HG02678 (cell line): ENCODE measurements around the gene CORO7.
A peak's percentile ranks its signal among the peaks of the same experiment; 100 is the strongest.

ENCODE experiments used
- ATAC-seq: cut with Tn5 transposase; IDR thresholded peaks from one replicate; pipeline ENCODE4 v1.9.1; 2021; ENCODE audit warnings: mild to moderate bottlenecking, moderate library complexity; ENCODE audit not compliant: unreplicated experiment

The CORO7 gene

DNA sequence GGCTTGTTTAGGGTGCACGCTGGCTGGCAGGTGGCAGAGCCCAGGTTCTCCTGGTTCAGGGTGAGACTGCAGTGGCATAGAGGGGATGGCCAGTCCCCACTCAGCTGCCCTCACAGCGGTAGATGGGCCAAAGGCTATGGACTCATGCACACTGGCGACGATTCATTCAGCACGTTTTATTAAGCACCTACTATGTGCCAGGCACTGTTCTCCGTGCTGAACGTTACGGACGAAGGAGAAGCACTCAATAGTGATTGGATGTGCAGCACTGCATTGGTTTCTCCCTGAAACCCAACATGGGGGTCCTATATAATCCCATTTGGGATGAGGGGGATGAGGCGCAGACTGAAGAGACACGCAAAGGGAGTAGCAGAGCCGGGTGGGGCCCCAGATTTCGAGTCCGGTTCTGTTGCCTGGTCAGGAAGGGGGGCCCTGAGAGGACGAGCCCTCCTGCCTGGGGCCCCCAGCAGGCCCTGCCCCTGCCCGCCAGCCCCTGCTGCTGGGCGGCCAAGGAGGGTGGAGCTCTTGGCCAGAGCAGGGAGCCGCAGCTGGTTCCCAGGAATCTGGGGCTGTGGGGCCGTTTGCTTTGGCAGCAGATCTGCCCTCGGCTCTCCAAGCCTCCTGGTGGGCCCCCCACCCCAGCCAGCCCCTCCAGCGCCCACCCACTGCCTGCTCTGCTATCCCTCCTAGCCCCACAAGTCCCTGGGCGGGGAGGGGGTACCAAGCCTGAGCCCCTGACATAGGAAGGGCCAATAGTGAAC lies 91.7 kb downstream of the CORO7 start:
- ATAC-seq = no peak

DNA sequence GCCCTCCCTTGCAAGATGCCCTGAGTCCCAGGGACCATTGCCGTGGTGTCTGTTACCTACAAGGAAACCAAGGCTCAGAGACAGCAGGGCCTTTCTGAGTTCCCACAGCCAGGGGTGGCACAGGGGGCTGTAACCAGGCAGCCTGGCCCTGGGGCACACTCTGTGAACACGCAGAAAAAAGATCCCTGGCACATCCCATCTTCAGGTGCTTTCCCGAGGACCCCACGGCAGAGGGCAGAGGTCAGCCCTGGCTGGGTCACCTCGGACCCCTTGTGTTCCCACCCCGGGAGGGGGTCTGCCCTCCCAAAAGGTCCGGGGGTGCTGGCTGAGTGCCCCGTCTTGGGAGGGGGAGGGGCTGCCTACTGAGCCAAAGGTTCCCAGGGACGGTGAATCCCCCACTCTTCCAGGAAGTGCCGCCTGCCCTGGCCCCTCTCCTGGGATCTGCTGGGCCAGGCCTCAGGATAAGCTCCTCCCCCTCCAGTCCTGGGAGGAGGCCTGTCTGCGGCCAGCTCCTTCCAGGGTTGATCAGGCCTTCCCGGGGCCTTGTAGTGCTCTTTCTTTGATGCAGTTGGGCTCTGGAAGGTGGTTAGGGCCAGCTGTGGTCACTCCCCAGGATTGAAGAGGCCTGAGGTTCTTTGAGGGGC lies 92.4 kb downstream of the CORO7 start:
- no peak for ATAC-seq

DNA sequence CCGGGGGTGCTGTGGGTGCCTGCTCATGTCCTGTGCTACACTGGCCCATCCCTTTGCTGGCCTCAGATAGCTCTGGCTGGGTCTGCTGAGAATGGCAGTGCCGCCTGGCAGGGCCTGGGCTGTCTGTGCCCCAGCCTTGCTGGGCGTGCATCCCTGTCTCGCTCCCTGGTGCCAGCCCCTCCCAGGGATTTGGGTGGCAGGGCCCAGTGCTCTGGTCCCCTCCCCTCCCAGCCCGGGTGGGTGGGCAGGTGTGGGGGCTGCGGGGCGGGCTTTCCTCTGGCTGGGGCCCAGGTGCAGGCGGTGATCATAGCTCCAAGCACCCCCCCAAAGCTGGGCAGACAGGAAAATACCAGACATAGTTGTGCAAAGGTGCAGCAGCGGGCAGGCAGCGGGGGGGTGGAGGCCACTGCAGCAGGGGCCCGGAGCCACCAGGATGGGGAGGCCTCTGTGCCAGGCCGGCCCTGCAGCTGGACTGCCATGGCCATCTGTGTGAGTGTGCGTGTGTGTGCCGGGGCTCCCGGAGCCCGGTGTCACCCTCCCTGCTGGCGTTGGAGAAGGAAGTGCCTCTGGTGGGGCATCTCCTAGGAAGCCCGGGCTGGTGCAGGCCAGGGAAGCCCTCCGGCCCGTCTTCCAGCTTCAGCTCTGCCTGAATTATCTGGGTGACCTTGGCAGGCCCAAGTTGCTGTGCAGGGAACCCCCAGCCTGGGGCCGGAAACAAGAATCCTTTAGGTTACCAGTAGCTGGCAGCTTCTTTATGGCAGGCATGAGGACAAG lies 93.1 kb downstream of the CORO7 start:
- ATAC-seq = no peak

DNA sequence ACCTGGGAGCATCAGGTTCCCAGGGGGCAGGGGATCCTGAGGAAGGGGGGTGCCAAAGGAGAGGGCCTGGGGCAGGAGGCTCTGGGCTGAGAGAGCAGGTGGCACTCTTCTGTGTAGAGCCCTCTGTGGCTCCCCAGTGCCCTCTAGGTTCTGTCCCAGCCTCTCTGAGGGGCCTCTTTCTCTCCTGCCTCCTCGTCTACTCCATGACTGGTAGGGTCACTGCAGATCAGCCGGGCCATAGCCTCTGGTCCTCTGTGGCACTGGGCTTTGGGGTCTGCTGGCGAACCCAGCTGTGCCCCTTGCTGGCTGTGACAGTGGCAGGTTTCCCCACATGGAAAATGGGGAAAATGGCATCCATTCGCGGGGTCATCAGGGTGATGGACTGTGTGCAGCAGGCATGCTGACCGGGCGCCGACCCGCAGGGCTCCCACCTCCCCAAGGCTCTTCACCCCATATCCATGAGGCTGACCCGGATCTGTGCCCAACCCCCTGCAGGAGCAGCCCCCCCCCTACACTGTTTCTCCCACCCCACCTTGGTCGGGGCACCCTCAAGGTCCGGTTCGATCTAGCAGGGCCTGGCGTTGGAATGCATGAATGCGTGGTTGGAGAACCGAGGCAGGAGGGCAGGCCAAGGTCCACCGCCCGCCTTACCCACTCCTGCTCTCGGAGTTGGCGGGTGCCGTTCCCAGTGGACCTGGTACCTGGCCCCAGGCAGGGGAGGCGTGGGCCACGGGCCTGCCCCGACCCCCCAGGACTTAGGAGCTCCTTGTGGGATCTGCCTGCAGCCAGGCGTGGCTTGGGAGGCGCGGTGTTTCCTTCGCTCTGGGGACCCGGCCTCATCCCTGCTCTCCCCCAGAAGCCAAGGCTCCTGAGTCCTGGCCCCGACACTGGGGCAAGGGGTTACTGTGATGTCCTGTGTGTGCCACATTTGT lies 94.0 kb downstream of the CORO7 start:
- no peak for ATAC-seq

DNA sequence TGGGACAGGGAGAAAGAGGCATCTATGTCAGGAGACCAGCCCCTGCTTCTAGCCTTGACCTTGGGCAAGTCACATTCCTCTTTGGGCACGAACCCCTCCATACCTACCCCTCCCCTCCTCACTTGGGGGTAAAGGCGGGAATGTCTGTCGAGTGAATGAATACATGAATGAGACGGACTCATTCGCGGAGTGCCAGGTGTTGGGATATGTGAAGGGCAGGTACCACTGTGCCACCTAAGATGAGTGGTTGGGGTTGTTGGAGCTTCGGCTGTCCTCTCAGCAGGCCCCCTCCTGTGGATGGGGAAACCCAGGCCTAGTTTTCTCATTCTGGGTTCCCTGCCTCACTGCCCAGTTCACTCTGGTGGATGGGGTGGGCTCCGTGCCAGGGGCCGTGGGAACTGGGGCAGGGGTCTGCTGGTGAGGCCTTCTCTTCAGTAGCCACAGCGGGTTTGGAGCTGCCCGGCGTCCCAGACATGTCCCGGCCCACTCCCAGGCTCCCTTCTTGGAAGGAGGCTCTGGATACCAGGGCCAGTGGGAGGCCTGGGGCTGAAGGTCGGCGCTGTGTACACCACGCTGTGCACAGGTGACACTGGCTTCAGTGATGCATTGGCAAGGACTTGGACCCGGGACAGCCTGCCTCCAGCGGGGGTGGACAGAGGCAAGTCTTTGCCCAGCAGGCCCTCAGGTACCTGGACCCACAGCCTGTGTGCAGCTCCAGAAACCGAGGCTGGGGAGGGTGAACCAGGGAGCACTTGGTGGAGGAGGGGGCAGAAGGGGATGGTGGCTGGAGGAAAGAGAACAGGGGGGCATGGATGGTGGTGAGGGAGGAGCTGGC lies 94.9 kb downstream of the CORO7 start:
- no peak for ATAC-seq

DNA sequence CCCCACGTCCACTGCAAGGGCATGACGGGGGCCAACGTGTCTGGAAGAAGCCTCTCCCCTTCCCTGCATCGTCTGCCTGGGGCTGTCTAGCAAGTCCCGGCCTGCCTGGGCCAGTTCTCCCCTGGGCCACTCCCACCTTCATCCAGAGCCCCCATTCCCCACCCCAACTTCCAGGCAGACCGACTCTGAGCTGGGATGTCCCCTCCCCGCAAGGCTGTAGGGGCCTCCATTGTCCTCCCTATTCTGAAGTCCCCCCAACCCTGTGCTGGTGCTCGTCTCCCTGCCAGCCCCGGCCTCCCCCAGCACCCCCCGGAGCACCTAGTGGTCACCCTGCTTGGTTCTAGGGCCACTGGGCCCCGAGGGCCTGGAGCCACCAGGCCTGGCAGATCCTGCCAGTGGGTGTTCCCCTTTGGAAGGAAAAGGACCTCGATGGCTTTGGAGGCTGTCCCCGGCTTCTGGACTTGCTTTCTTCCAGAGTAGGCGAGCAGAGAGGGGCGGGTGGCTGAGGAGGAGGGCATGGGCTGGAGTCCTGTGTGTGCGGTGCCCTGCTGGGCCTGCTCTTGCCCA lies 95.7 kb downstream of the CORO7 start:
- no peak for ATAC-seq

DNA sequence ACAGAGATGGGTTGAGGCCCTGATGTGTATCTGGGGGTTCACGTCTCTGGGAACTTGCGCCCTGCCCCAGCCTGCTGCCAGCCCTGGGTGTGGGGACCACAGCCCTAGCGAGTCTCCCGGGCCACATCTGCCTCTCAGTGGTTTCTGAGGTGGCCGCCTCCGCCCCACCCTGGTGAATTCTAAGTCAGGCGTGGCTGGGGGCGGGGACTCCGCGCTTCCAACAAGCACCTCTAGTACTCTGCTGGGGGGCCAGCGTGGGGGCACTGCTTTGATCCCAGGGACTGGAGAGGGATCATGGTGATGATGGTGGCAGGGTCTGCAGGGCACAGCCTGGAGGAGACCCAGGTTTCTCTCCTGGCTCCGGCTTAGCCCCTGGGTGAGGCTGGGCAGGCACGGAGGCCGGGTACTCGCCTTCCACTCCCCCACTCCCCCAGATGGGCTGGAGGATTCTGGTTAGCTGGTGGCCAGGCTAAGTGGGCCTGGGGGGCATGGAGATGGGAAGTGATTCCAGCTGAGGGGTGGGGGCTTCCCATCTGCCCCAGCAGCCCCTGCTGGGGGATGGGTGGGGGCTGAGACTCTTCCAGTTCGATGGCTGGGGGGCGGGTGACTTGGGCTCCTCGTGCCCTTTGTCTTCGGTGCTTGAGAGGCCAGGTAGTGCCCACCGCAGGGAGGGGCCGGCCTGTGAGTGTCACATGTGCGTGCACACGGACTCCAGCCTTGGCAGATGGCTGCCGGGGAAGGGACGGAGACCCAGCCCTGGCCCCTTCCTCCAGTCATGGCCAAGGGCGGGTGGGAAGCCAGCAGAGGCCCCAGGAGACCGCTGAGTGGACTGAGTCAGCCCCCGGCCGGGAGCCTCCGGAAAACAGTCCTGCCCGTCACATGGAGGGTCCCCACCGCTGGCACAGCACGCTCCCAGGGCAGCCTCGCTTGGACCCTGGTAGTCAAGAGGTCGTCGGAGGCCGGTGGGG lies 96.7 kb downstream of the CORO7 start:
- ATAC-seq = peak; percentile 47

DNA sequence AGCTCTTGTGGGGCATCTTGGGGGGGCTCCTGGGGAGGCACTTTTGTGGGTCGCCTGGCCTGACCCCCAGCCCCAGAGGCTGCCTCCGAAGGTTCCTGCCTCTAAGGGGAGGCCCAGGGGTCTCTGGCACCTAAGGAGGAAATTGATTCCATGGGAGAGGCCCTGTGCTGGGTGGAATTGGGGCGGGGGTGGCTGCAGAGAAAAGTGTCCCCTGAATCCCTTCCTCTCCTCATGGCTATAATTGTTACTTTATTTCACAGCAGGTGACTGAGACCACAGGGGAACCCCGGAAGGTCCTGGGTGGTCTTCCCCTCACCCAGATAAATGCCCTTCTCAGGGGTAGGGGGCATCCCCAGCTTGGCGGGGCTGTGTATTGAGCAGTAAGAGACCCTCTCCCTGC lies 97.4 kb downstream of the CORO7 start:
- no peak for ATAC-seq

DNA sequence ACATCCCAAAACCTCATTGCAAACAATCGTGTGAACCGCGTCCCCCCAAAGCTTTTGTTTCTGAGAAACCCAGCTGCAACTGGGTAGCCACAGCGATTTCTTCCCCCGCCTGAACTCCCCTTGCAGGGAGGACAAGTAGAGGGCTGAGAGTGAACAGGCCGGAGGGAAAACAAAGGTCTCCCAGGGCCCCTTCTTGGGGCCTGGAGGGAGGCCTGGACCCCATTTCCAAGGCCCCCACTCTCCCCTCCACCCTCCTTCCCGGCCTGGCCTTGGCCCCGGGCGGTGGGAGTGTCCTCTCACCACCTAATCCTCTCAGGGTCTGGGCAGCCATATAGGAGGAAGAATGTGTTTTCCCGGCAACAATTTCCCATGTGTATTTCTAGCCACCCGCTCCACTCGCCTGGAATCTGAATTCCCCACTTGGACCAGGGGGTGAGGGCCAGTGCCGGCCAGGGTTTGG lies 97.9 kb downstream of the CORO7 start:
- no peak for ATAC-seq

DNA sequence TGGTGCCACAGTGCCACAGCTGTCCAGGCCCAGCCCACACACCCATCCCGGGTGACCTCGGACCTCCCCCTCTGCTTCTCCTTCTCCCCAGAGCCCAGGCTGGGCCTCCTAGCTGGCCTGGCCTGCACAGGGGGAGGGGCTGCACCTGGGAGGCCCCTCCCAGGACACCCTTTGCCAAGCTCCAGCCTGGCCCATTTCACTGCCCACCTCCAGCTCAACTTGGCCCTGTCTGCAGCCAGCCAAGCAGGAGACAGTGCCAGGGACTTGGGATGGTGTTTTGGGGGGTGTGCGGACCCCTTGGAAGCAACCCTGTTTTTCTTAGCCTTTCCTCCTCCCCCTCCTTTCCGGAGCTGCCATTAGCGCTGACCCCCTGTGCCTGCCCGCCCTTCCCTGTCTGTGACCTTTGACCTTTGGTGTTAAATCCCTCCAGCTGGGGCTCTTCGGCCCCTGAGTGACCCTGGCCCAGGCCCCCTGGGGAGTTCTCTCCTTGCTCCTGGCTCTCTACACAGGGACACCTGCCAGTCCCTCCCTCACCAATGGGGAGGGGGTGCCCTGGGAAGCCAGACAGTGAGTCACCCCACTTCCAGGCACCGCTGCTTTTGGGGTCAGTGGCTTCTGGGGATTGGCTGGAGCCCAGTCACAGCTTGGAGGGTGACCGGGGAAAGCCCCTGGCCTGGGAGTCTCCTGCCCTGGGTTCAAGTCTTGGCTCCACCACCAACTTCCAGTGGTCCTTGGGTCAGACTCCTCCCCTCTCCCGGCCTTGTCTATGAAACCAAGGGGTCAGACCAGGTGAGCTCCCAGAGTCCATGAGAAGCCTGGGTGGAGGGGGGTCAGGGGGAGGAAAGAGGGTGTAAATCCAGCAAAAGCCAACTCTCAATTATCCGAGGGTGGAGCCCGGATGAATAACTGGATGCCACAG lies 98.6 kb downstream of the CORO7 start:
- ATAC-seq = no peak

DNA sequence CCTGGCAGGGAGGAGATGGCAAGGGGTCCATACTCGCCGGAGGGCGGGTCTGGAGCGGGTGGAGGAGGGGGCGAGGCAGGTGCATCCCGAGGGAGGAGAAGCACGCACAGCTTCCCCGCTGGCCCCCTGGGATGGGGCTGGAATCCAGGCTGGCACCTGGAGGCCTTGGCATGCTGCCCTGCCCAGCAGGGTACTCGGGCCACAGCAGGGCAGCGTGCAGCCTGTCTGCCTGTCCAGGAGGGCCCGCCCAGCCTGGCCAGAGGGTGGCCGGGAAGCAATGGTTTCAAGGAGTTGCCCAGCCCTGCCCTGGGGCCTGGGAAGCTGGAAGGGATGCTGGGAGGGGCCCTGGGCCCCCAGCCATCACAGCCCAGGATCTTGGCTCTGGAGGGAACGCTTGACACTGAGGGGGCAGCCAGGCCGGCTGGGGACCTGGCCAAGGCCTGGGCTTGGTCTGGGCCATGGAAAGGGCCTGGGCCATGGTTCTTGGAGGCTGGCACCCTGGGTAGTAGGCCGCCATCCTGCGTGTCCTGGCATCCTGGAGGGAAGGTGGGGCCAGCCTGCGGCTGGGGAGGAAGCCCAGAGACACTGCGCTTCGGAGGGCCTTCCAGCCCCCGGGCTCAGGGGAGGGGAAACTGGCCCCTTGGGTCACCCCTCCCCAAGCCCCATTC lies 99.4 kb downstream of the CORO7 start:
- ATAC-seq = no peak

DNA sequence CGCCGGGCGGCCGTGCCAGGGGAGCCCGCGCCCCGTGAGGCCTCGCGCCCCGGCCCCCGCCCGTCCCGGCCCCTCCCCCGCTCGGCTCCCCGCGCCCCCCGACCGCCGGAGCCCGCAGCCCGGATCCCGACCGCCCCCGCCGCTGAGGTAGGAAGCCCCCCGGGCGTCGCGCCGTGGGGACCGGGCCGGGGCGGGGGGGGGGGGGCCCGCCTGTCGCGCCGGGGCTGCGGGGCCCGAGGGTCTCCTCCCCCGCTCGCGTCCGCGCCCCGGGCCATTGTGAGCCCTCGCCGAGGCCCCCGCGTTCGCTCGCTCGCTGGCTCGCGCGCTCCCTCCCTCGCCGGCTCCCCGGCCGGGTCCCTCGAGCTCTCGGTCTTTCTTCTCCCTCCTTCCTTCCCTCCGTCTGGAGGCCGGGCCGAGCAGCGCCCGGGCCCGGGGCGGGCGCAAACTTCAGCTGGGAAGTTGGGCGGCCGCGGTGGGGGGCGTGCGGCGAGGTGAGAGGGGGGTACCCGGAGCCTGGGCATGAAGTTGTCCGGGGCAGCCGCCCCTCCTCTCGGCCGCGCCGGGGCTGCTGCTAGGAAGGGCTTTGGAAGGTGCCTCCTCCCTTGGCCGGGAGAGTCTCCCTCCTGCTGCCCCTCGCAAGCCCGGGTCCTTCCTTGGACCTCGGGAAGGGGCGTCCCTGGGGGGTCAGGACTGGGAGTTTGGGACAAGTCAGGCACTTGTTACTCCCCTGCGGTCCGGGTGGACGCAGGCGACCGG lies 100.1 kb downstream of the CORO7 start:
- no peak for ATAC-seq

DNA sequence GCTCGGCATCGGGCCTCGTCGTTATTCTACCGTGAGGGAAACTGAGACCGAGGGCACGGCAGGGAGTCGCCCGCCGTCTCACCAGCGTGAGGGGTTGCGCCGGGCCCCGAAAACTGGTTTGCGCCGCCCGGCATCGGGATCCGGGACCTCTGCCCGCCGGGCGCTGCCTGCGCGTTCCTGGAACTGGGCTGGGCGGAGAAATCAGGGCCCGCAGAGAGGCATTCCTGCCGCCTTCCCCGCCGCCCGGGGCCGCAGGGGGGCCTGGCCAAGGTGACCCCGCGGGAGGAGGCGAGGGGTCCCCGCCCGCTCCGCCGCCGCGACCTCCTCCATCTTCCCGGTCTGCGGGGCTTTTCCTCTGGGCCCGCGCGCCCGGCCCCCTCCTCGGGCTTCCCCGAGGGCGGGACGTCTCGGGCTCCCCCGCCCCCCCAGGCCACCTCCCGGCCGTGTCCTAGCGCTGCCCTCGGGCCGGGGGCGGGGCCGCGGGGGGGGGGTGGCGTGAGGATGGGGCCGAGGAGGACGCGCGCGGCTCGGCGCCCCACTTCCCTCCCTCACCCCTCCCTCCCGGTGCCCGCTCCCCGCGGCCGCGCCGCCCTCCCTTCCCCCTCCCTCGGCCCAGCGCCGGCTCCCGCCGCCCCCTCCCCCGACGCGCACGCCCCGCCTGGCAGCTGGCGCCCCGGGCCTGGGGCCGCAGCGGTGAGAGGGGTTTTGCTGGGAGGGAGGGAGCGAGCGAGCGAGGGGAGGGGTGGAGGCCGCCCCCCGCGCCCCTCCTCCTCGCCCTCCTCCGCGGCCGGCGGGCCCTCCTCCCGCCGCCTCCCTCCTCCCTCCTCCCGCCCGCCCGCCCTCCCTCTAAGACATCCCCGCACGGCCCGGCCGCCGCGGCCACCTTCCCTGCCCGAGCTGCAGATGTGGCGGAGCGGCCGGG lies 100.9 kb downstream of the CORO7 start, which contains the start of gene GLIS2:
Gene GLIS2 (plus strand): TSS at position 882 of the 922 bp plus-strand sequence. CDS start 16,214 bp downstream, outside the sequence.
- ATAC-seq = no peak

DNA sequence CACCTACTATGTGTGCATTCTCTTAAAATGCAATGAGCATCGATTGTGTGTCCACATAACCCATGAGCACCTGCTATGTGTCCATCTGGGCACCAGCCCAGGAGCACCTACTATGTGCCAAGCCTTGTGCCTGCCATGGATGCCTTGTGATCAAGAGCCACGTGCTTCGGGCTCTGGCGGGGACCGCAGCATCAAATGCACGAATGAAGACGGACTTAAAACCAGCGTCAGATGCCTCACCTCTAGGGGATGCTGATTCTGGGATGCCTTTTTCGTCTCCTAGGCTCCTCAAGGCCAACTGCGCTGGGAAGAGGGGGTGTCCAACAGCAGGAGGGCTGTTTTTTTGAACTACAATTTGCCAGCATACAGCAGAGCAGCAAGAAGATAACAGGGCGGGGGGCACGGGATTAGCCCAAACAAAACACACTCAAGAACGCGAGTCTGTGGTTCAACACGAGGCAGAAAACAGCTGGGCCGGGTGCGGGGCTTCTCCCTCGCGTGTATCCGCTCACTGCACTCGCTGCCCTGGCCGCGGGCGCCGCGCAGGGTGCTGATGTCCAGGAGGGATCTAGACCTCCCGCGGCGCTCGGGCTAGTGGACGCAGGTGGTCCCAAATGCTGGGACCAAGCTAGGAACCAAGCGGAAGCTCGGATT lies 101.7 kb downstream of the CORO7 start:
- no peak for ATAC-seq
